HG03571 (cell line): ENCODE data around the gene EPB41L2.
"Not testable (repeated sequence)": the region's sequence is repeated elsewhere in the genome, so short reads cannot be mapped to it uniquely, and the experiment has no call there.

ENCODE experiments used
- ATAC-seq: cut with Tn5 transposase; IDR thresholded peaks from one replicate; pipeline ENCODE4 v1.9.1; 2021; ENCODE audit not compliant: unreplicated experiment

EPB41L2 gene

DNA sequence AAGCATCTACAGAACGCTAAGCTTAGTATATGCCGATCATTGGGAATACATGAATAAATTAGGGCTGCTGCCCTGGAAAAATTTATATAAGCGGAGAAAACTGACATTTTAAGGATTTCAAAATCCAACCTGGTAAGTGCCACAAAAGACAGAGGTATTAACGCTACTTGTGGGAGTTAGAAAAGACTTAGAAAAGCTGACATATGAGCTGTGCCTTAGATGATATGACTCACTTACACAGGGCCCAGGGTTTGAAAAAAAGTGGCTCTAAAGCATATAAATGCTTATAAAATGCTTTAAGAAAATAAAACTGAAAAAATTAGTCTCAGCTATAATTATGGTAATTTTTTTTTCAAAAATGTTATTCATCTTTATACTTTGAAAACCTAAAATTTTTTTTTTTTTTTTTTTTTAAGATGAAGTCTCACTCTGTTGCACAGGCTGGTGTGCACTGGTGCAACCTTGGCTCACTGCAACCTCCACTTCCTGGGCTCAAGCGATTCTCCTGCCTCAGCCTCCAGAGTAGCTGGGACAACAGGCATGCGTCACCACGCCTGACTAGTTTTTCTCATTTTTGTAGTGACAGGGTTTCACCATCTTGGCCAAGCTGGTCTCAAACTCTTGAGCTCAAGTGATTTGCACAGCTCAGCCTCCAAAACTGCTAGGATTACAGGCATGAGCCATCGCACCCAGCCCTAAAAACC, 25.7 kb downstream of the EPB41L2 start:
- no peak for ATAC-seq

DNA sequence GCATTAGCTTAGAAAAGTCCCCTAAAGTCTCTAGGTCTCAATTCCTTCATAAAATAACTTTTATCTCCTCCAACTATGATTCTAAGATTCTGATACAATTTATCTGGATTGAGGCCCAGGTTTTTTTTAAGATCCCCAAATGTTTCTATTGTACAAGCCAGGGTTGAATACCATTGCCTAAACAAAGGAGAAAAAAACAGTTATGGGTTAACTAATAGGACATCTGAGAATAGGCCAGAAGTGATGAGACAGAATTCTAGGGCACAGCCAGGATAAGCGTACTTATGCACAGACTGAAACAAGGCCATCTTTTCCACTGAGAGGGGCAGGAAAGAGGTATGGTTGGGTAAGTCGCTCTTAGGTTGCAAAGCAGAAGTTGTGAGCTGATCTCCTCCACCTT, 26.4 kb downstream of the EPB41L2 start:
- ATAC-seq: no peak

DNA sequence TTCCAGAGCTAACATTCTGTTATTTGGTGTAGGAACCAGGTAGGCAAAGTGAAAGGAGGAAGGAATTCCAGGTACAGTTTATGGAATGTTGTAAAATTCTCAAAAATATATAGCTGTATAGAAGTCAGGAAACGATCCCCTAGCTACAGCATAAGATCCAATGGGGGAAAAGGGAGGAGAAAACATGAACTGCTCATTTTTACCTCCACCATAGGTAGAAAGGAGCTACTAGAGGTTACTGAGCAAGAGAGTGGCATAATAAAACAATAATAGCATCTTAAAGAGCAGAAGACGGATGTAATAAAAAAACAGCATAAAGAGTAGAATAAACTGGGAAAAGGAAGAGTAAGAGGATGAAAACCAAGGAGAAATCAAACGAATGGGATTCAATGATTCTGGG, 26.9 kb downstream of the EPB41L2 start:
- ATAC-seq: no peak

DNA sequence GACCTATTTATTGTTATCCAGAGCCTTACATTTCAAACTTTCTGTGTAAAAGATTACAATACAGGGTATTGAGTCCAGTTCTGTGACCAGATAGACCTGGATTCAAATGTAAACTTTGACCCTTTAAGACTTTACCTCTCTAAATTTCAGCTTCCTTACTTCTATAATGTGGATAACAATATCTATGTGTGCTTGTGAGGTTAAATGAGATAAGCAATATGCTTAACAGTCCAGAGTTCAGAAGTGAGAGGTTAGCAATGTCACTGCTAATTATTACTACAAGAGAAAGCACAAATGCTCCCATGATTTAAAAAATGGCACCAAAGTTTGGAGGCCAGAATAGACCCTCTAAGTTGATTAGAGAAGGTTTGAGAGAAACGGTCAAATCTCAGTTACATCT, 27.5 kb downstream of the EPB41L2 start:
- no peak for ATAC-seq

DNA sequence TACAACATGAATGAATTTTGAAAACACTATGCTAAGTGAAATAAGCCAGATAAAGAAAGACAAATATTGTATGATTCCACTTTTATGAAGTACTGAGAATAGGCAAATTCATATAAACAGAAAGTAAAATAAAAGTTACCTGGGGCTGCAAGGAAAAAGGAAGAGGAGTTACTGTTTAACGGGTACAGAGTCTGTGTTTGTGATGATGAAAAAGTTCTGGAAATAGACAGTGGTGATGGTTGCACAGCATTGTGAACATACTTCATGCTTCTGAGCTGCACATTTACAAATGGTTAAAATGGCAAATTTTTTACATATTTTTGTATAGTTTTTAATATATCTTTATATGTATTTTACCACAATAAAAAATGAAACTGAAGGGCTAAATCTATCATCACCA, 29.4 kb downstream of the EPB41L2 start:
- ATAC-seq: no peak

DNA sequence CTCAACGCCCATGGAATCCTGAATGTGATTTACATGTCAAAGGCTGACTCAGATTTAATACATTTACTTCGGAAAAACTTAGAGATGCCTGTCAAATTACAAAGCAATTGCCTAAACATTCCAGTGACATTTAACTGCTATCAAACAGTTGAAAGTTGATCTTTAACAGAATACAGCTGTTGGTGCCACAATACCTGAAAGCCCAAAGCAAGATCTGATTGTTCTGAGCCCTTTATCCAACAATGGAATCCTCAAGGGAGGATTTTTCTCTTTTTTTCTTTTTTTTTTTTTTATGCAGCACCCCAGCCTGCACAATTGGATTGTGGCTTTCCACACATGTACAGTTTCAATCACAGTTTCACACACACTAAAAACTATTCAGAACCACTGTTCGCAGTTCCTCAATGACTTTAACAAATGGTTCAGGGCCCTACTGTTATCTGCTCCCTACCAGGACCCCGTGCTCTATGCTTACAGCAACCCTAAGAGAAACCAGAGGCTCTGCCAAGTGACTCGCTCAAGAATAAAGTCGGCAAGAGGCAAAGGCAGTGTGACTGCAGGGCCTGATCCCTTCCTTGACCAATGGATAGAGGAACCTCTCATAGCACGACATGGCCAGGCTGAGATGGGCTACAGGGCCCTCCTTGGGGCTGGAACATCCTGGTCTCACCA, 33.3 kb downstream of the EPB41L2 start:
- peak; percentile 90 for ATAC-seq

DNA sequence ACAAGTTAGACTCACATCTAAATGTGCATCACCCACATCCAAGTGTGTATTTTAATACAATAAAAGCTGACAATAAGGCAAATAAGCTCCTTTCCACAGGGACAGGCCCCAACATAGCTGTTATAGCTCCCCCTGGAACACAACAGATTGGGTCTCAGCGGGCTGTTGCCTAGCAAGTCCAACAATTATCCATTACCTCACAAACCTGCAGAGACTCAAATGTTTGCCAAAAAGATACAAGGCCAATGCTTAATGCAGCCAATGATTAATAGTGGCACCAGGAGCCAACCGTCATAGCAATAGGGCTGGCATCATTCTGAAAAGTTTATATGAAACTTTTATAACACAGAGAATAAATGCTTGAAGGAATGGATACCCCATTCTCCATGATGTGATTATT, 35.7 kb downstream of the EPB41L2 start:
- ATAC-seq: no peak

DNA sequence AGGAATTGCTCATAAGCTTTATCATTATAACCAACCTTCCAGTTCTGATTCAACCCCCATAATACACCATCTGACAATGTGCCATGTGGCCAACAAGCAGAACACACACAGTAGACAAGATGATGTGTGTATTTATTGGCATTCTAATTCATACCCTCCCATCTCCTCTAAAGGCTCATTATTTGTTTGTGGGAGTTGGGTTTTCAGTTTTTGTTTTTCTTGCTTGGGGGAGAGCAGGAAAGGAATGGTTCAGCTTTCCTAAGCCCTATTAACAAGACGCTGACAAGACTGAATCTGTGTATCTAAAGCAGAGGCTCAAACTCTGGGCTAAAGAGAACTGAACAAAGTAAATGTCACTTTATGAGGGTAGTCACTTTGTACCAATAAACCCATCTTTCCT, 36.8 kb downstream of the EPB41L2 start:
- no peak for ATAC-seq

DNA sequence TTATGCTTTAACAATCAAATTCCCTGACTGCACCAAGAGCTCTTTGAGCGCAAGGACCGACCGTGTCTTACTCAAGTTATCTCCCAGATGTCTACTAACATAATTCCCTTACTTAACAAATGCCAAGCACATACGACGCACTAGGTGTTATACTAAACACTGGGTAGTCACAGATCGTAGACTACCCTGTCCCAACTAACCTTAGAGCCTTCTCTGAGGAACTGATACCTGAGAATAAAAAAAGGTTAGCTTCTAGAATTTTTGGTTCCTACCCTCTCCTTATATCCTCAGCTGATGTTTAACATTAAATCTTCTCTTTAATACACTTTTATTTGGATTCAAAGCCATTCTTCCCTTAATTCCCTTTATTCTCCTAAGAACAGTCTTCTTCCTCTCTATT, 38.5 kb downstream of the EPB41L2 start:
- no peak for ATAC-seq

DNA sequence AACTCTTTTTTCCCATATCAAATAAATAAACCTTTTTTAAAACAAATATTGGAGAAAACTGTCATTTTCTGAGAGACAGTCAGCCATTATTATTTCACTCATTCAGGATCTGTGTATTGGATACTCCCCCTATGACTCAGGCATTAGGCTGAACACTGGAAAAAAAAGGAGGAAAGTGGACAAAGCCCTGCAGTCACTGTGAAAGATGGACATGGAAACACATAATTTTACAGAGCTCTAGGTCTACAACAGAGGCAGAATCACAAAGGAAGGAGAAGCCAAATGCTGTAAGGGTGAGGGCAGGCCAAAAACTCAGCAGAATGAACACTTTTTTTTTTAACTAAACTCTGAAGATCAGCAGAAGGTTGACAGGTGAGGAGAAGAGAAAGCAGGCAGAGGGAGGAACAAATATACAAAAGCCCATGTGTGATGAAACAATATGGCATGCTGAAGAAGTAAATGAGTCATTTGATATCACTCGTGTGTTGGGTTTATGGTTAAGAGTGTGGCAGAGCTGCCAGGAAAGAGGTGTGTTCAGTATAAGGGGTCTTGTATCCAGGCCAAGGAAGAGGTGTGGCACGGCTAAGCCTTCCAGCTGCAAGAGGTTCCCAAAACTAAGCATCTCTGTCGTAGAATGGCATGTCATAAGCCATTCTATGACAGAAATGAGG, 39.1 kb downstream of the EPB41L2 start:
- no peak for ATAC-seq

DNA sequence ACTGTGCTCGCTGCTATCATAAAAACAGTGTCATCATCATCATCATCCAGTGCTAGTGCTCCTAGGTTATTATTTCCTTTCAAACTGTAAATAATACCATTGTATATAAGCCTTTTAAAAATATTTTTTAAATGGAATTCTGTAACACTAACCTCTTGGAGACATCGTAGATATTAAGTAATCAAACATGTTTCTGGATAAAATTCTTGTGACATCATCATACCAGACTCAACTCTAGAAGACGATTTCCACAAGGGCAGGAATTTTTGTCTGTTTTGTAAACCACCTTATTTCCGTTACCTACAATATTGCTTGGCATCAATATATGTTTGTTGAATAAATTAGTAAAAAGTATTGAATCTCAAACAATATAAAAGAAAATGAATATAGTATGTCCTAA, 40.4 kb downstream of the EPB41L2 start:
- ATAC-seq: no peak

DNA sequence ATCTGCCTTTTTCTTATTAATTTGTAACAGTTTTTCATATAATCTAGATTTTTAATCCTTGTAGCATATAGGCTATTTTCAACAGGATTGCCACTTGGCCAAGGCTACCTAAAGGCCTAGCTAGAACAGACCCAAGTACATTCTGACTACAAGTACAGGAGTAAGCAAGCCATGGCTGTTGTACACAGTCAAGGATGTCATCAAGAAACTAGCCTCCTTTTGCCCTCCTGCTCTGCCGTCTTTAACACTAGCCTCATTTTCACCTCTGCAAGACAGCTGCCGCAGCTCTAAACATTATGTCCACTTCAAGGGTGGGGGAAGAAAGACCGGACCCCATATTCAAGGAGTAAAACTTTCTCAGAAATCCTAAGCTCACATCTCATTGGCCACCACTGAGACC, 45.1 kb downstream of the EPB41L2 start:
- no peak for ATAC-seq

DNA sequence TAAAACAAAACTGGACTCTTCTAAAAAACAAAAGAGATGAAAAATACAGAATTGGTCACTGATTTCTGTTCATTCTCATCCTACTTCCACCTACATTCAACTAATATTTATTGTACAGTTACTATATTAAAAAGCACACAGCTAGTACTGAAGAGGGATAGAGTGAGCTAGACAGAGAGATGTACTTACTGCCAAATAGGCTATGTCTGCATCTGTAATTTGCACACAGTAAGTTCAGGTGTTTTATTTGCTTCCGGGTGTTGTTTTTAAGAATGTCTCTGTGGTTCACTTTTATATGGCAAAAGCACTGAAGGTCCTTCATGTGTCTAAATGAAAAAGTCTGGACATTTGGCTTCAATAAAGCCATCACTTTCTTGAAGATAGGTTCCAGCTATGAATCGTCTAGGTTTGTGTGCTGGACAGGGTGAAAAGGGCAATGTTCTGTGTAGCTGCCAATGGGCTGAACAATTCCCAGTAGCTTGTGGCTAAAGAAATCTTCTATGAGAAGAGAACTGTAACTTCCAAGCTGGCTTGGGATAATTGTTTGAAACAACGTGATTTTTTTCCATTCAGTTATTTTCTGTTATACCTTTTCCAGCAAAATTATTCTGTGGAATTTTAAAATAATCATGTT, 47.3 kb downstream of the EPB41L2 start:
- no peak for ATAC-seq

DNA sequence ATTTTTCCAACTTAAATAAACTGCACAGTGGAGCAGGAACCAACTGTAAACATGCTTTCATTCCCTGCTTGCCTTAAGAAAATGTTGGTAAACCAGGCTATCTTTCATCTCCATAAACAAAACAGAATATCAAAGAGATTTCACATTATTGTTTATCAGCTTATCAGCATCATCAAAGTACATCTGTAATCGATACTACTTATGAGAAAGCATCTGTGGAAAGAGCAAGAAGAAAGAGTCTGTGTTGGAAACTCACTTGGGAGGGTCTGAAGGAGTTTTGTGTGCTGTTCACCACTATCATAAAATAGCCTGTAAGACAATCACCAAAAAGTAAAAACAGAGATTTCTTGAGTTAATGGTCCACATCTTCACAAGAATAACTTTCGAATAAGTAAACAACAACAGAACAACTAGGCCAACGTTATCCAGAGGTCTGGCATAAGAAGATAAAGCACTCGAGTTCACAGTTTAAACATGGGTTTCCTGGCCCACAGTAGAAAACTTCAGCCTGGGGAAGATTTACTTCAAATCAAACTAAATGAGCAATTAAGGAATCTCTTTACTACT, 47.9 kb downstream of the EPB41L2 start:
- no peak for ATAC-seq

DNA sequence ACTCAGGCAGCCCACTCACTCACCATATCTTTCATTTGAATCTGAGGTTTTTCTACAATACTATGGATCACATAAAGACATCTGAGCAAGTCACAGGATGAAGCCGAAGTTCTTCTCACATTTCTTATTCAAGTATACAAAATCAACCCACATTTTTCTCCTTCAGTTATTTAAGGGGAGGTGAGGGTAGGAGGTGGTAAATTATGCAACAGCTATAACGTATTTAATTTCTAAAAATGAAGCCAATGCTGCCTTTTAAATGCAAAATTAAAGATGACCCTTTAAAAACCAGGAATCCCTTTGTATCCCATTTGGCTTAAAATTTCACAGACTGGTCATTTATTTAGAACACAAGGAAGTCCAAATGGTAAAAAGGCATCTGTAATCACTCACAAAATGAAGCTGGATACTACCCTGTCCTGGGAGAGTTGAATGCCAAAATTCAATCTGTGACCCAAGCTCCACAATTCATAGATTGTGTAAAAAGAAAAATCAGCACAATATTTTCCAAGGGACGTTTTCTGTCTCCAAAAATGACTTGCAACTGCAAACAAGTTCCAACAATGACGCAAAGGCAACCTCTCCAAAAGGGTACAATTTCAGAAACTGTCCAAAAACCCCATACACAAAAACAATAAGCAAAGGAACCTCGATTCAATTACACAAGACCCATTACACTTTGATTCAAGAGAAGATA, 48.8 kb downstream of the EPB41L2 start:
- ATAC-seq: no peak

DNA sequence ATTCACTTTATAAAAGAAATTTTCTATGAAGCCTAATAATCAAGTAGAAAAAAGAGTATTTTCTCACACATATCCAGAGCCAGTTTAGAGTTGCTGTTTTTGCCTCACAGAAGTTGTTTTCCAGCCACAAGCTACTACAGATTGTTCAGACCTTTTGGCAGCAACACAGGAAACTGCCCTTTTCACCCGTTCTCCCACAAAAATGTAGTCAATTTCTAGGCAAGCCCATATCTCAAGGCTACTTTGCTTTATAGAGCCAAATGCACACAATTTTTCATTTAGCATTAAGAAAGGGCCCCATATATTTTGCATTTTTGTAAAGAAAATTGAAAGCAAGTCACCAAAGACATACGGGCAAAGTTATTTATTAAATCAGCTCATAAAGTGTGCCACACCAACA, 49.5 kb downstream of the EPB41L2 start:
- no peak for ATAC-seq

DNA sequence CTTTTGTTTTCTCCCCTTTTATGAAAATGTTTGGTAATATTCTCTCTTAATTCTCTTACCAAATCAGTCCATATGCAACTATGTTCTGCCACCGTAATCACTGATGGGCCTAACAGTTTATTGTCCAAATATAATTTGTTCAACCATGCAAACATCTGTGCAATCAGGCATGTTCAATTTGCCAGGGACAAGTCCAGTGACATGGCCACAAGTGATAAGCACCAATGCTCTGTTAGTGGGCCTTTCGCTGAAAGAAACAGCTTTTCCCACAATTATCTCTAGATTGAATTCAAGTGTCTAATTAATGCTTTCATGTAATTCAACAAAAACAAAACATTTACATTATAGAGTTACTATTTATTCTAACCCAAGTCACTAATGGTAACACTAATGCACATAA, 53.3 kb downstream of the EPB41L2 start:
- no peak for ATAC-seq

DNA sequence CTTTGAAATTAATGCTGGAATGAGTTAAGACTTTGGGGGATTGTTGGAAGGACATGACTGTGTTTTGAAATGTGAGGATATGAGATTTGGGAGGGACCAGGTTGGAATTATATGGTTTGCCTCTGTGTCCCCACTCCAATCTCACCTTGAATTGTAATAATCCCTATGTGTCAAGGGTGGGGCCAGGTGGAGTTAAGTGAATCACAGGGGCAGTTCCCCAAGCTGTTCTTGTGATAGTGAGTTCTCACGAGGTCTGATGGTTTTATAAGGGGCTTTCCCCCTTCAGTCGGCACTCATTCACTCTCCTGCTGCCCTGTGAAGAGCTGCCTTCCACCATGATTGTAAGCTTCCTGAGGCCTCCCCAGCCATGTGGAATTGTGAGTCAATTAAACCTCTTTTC, 54.1 kb downstream of the EPB41L2 start:
- not testable (repeated sequence) for ATAC-seq

DNA sequence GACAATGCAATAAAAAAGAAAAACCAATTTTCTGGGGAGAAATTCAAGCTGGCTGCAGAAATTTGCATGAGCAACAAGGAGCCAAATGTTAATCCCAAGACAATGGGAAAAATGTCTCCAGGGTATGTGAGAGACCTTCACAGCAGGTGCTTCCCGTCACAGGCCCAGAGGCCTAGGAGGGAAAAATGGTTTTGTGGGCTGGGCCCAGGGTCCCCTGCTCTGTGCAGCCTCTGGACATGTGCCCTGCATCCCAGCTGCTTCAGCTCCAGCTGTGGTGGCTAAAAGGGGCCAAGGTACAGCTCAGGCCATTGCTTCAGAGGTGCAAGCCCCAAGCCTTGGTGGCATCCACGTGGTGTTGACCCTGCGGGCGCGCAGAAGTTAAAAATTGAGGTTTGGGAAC, 55.1 kb downstream of the EPB41L2 start:
- ATAC-seq: not testable (repeated sequence)

DNA sequence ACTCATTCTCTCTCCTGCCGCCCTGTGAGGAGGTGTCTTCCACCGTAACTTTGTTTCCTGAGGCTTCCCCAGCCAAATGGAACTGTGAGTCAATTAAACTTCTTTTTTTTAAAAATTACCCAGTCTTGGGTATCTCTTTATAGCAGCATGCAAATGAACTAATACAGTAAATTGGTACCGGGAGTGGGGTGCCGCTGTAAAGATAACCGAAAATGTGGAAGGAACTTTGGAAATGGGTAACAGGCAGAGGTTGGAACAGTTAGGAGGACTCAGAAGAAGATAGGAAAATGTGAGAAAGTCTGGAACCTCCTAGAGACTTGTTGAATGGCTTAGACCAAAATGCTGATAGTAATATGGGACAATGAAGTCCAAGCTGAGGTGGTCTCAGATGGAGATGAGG, 55.8 kb downstream of the EPB41L2 start:
- no peak for ATAC-seq

DNA sequence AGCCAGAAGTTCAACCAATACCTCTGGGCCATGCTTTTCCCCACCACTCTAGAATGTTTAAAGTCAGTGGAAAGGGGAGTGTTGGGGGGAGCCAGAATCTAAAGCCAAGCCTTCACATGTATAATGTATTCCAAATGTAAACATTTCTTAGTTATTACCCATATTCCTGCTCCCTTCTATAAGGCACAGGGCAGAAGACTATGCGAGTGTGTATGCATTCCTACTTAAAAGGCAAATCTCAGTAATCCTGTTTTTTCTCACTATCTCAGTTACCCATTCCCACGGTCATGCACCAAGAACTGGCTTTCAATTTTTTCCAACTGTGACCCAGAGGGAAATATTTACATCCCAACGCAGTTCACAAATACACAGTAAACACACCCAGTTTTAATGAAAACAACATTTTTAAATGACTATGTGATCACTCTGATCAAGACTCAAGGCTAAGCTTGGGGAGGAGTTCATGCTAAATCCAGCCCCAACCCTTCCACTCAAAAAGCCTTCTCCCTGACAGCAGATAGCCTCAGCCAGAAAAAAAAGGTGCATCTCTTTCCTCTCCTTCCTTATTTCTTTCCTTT, 57.5 kb downstream of the EPB41L2 start:
- no peak for ATAC-seq
